SK-N-MC (cell line): Measurements from ENCODE around the gene SEC22C.
"Not testable (repeated sequence)": the region's sequence is repeated elsewhere in the genome, so short reads cannot be mapped to it uniquely, and the experiment has no call there.

ENCODE experiments used
- DNase-seq: peaks from one replicate; pipeline ENCODE4 v3.0.0-alpha.2; 2011; ENCODE audit warnings: low read depth, low spot score
- H3K27ac ChIP-seq: fragments of 200-600 bp; sonication (generic); 2 replicates; pipeline ENCODE4 v1.5.1; 2016; ENCODE audit warnings: mixed run types
- H3K36me3 ChIP-seq: fragments of 200-600 bp; sonication (generic); 2 replicates; pipeline ENCODE4 v1.6.1; 2017; ENCODE audit warnings: antibody characterized with exemption, low read length, mixed read lengths; ENCODE audit not compliant: insufficient read depth
- H3K4me3 ChIP-seq: fragments of 200-600 bp; sonication (generic); 2 replicates; pipeline ENCODE4 v1.5.1; 2016
- H3K9ac ChIP-seq: fragments of 200-600 bp; sonication (generic); 2 replicates; pipeline ENCODE4 v1.8.0; 2017; ENCODE audit warnings: mixed run types, mixed read lengths; ENCODE audit not compliant: insufficient read length
- H3K9me3 ChIP-seq: fragments of 200-600 bp; sonication (generic); 2 replicates; pipeline ENCODE4 v1.6.1; 2017; ENCODE audit warnings: low read depth, mild to moderate bottlenecking, antibody characterized with exemption, low read length, moderate library complexity, mixed read lengths
- EZH2 ChIP-seq: fragments of 200-600 bp; sonication (generic); IDR thresholded peaks from one replicate; pipeline ENCODE4 v1.6.1; 2017; ENCODE audit warnings: antibody characterized with exemption
- FOXP2 ChIP-seq: optimal IDR thresholded peaks from 2 replicates; pipeline ENCODE3; 2011; ENCODE audit warnings: mild to moderate bottlenecking, moderate library complexity; ENCODE audit not compliant: insufficient read depth; ENCODE audit errors: extremely low read length, control extremely low read depth
- POLR2AphosphoS5 ChIP-seq: IDR thresholded peaks from 2 replicates; pipeline ENCODE4 v1.6.1; 2012; ENCODE audit warnings: mild to moderate bottlenecking, low read depth, low read length, borderline replicate concordance

Gene SEC22C

DNA sequence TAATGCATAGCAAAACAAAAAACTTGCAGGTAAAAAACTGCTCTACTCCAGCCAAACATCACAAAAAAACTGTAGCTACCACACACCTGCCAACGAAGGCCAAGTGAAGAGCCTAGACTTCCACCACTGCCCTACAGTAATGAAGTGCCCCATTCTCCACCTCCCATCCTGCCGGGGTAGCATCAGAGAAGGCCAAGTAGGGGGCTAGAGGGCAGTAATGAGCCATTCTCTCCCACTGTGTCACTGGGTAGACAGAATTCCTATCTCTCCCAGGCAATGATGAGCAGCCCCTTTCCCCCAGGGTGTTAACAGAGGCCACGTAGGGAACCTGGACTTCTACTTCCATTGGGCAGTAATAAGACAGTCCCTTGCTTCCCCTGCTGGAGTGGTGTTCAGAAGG lies 9.5 kb downstream of the SEC22C start:
- Histone ChIP-seq H3K27ac (no peak overlapping the region), H3K36me3 (peaks cover 23% of the 10 kb centered on the region), H3K9ac (no peak overlapping the region), H3K4me3 (no peak overlapping the region), H3K9me3 (no peaks in the 10 kb centered on the region)
- TF ChIP-seq FOXP2 (no peak), POLR2AphosphoS5 (no peak), EZH2 (no peak)
- no peak for DNase-seq

DNA sequence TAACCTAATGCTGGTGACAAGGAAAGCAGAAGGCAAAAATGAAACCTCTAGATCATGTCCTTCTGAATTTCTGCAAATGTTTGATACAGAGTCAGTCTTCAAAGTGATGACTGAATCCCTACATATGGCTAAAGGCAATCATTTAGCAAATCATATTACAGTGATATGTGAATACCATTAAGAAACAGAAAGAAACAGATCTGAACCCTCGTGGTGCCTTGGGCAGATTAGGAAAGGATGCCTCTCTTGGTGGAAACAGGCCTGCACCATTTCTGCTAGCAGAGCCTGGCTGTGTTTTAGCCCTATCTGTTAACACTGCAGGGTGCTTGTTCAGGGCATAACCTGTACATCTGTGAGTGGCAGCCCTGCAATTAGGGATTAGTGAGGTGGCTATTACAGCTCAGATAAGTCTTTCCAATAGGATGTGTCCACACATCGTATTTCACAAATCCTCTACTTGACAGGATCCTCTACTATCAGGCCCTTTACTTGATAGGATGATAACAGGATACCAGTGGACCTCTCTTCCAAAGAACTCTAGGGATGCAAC lies 12.1 kb downstream of the SEC22C start:
- H3K36me3 ChIP-seq, result peaks cover 16% of the 10 kb centered on the region; the same call in 1 of the 2 replicates
- H3K27ac ChIP-seq, result no peak overlapping the region
- H3K4me3 ChIP-seq, result no peak overlapping the region
- no peak for DNase-seq
- no peak overlapping the region for H3K9ac ChIP-seq
- H3K9me3 ChIP-seq, result no peaks in the 10 kb centered on the region
- no peak for TF ChIP-seq FOXP2
- no peak for TF ChIP-seq POLR2AphosphoS5

DNA sequence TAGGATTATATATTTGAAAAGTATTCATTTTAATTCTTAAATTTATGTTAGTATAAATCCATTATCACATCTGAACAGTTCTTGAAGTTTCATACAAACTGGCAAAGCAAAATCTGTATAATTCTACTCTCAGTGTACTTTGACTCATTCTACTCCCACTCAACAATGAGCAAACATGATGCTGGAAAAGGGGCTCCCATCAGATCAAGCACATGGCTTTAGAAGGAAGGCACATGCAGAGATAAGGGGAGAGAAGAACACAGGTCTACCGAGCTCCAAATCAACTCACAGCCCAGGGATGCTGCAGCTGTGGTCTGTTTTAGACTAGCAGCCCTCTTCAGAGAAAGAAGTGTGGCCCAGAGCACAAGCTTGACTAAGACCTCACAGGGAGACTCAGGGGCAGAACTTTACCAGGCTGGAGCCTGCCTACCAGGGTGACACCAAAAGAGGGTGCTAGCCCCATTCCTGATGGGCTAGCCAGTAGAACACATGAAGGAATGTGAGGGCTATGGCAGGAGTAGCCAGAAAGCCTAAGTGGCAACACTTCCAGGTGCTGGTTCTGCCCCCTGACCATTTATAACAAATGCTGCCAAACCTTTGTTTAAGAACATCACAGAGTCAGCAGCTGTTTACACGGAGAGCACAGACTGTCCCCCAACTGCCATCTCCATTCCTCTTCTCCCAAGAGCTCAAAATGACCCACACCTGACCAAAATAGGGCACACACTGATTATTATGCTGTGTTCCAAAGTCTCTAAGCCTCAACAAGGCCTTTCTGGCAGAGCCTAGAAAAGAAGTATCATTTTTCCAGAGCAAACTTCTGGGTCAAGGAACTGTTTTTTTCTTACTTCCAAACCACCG lies 19.5 kb downstream of the SEC22C start:
- TF ChIP-seq EZH2, result no peak
- TF ChIP-seq POLR2AphosphoS5, result no peak
- no peak for TF ChIP-seq FOXP2
- H3K36me3 ChIP-seq, result peaks cover 4% of the 10 kb centered on the region; the same call in 1 of the 2 replicates

DNA sequence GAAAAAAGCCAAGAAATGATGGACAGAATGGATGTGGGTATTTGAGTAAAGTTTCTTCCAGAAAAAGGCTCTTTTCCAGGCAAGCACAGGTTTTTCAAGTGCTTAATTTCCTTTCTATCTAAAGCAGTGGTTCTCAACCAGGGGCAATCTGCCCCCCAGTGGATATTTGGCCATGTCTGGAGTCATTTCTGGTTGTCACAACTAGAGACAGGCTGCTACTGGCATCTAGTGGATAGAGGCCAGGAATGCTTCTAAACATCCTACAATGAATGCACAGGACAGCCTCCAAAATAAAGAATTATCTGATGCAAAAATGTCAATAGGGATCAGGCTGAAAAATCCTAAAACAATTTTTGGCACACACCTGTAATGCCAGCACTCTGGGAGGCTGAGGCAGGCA lies 23.9 kb downstream of the SEC22C start:
- Histone ChIP-seq H3K9ac (no peak overlapping the region), H3K4me3 (no peak overlapping the region), H3K27ac (no peak overlapping the region), H3K36me3 (peaks cover 15% of the 10 kb centered on the region; the same call in 1 of the 2 replicates), H3K9me3 (no peaks in the 10 kb centered on the region)
- TF ChIP-seq POLR2AphosphoS5 (no peak), FOXP2 (no peak), EZH2 (no peak)
- DNase-seq, result no peak

More for the DNA sequence above, 19.5 kb downstream of the SEC22C start:
- Histone ChIP-seq H3K9me3 (no peaks in the 10 kb centered on the region), H3K27ac (no peak overlapping the region), H3K4me3 (no peak overlapping the region), H3K9ac (no peak overlapping the region)
- no peak for DNase-seq

DNA sequence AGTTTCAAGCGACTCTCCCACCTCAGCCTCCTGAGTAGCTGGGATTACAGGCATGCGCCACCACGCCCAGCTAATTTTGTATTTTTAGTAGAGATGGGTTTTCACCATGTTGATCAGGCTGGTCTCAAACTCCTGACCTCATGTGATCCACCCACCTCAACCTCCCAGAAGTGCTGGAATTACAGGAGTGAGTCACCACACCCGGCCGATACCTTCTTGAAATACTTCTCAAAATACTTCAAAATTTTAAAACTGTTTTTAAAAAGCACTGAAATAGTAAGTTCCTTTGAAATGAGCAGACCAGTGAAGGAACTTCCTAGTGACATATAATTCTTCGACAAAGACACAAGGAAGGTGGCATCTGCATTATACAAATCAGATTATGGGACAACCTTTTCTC lies 24.9 kb downstream of the SEC22C start:
- not testable (repeated sequence) for H3K4me3 ChIP-seq, H3K9me3 ChIP-seq, H3K9ac ChIP-seq, DNase-seq, H3K27ac ChIP-seq
- peaks cover 18% of the 10 kb centered on the region; the same call in 1 of the 2 replicates for H3K36me3 ChIP-seq

DNA sequence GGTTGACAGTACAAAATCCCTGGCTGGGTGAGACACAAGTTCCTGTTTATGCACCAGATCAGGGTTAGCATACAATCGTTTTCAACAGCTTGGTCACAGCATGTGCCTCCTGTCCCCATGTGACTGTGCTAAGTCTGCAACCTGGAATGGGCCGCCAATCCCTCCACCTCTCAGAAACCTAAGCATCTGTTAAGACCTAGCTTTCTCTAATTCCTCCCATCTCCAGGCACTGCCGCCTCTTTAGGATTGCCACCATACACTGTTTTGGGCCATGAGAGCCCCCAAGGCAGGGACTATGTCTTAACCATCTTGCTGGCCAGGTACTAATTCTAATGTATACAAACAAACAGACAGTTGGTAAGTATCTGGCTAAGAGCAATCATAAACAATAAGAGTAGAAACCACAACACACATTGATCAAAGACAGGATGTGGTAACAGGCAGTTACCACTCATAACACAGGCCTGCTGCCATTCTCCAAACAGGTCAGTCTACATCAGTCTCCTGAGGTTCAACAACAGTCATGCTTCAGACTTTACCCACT lies 25.6 kb downstream of the SEC22C start:
- Histone ChIP-seq H3K9ac (no peak overlapping the region), H3K27ac (no peak overlapping the region), H3K9me3 (no peaks in the 10 kb centered on the region), H3K36me3 (peaks cover 18% of the 10 kb centered on the region; the same call in 1 of the 2 replicates), H3K4me3 (no peak overlapping the region)
- TF ChIP-seq EZH2 (no peak), FOXP2 (no peak), POLR2AphosphoS5 (no peak)
- no peak for DNase-seq

DNA sequence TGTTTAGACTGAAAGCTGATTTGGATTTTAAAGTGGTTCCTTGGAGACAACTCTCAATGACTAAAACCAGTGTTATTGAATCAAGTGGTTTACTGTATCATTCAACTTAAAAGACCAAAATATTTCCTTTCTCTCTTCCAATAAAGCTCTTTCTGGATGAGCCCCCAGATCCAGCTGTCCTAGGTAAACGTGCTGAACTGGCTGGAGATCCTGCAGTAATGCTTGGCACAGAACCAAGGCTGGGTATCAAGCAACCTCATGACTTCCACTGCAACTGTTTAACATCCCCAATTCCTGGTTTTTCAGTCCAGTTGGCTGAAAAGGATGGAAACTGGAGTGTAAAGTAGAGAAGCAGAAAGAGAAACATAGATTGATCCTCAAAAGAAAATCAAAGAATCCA lies 28.9 kb downstream of the SEC22C start:
- no peak overlapping the region for H3K9ac ChIP-seq
- H3K27ac ChIP-seq, result no peak overlapping the region
- TF ChIP-seq POLR2AphosphoS5 (no peak), EZH2 (no peak), FOXP2 (no peak)
- H3K9me3 ChIP-seq, result no peaks in the 10 kb centered on the region
- H3K36me3 ChIP-seq, result peaks cover 18% of the 10 kb centered on the region; the same call in 1 of the 2 replicates
- H3K4me3 ChIP-seq, result no peak overlapping the region
- no peak for DNase-seq

DNA sequence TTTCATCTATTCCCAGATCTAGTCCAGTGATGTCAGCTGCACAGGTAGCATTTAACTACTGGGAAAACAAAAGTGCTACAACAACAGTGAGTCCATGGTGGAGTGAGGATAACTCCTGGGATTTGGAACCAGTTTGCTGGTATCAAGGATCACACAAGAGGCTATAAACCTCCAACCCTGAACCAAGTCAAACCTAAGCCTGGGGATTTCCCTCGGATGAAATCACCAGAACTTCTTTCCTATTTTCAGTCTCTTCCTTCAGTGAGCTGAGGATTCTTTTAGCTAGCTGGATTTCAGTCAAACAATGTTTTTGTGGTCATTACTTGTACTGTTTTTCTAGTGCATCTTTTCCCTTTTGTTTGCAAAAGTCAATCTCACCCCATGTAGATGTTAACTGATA lies 31.5 kb downstream of the SEC22C start:
- Histone ChIP-seq H3K9ac (no peak overlapping the region), H3K27ac (no peak overlapping the region), H3K36me3 (peaks cover 2% of the 10 kb centered on the region; the same call in 1 of the 2 replicates), H3K4me3 (no peak overlapping the region), H3K9me3 (no peaks in the 10 kb centered on the region)
- no peak for DNase-seq
- TF ChIP-seq EZH2 (no peak), FOXP2 (no peak), POLR2AphosphoS5 (no peak)

DNA sequence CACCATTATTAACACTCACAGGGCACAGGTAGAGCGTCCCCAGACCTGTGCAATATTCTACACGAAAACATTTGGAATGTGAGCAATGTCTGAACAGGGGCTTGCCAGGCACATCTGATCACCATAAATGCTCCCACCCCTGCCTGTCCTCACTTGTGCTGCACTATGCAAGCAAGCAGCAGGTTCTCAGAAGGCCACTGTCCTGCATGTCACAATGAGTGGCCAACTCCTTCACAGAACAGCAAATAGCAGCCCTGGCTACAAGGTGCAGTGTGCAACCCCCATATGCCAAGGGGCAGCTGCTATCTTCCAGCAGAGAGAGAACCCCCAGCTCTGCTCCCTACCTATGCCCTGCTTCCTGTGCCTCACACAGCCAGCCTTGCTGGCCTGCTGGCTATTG lies 32.6 kb downstream of the SEC22C start:
- Histone ChIP-seq H3K9ac (no peak overlapping the region), H3K9me3 (no peaks in the 10 kb centered on the region), H3K36me3 (peaks cover 2% of the 10 kb centered on the region; the same call in 1 of the 2 replicates), H3K27ac (no peak overlapping the region), H3K4me3 (no peak overlapping the region)
- no peak for DNase-seq
- TF ChIP-seq FOXP2 (no peak), EZH2 (no peak), POLR2AphosphoS5 (no peak)
